RPMI8226 (cell line): Measurements from ENCODE around the gene TGFA.

Experiments used
- DNase-seq: peaks from one replicate; pipeline ENCODE4 v3.0.0-alpha.2; 2015

The TGFA gene

DNA sequence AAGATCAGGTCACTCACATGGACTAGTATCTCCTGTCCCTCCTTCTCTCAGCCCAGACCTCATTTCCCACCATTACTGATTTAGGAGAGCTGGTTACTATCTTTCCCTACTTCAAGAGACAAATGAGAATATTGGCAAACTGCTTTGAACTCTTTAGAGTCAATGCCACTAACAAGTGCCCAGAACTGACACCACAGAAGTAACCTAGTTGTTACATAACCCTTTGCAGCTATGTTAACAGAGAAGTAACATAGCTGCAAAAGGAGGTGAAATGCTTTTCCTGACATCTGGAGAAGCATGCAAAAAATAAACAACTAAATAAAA lies 30.0 kb downstream of the TGFA start:
- no peak for DNase-seq

DNA sequence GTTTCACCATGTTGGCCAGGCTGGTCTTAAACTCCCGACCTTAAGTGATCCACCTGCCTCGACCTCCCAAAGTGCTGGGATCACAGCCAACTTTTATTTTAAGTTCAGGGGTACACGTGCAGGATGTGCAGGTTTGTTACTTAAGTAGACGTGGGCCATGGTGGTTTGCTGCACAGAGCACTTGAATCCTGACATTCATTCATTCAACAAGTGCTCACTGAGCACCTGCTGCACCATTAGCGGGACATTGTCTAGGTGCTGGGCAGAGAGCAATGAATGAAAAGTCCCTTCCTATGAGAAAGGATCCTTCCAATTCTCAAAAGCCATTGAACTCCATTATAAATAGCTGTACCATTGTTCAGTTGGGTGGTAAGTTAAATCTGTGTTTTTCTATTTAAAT lies 31.0 kb downstream of the TGFA start:
- DNase-seq: no peak

DNA sequence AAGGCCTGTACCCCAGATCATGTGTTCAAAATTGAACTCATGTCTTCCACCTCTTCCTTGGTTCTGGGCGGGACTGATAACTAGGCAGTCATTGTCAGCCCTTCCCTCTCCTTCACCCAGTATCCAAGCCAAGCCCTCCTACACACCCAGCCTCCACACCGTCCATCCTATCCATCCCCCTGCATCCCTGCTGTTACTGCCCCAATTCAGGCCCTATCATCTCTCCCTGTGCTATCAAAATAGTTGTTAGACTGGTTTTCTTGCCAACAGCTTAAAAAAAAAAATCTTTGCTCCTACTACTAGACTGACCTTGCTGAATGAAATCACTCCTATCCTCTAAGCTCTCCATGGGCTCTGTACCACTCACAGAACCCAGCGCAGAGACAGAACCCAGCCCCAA lies 32.8 kb downstream of the TGFA start:
- no peak for DNase-seq

DNA sequence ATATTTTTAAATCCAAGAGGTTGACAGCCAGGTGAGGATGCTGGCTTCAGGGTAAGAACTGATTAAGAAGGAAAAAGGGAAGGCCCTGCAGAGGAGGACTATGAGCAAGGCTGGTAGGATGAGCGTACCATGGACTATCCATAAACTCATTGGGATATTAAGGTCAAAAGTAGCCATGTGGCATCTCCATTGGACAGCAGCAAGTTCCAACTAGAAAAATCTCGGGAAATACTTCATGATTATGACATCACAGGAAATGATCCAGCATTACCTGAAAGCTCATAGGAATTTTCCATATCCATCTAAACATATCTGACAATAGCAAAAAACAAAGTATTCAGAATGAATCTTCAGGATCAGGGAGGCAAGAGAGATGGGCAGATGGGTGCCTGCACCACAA lies 34.2 kb downstream of the TGFA start:
- no peak for DNase-seq

DNA sequence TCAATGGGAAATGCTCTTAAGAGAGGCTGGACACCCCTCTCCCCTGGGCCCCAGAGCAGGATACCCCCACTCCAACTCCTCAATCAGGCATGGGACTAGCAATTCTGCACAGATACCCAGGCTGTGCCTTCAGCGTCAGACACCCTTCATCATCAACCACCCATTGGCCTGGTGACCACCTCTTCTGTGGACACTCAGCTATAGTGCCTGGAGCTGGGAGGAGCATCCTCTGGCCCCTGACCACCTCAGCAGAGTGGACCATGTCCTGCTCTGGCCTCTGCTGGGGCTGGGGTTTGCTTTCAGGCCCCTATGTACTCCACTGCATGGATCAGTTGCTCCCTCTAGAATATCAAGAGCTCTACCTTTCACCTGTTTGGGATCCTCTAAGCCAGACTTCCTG lies 35.1 kb downstream of the TGFA start:
- DNase-seq: no peak

DNA sequence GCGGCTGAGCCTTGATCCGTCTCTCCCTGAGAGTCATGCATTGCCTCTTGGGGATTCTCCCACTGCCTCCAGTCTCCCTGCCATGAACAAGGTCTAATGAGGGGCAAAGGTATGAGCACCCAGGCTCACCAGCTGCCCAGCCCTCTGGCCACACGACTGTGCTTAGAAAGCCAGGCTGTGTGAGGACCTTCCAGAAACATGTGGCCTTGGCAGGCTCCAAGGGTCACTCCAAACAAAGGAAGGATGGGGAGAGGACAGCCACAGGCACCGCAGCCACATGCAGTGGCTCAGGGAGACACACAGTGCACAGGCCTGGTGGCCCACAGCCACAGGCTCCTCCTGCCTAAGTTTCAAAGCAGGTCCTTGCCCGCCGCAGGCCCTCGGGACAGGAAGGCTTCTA lies 35.8 kb downstream of the TGFA start:
- no peak for DNase-seq

DNA sequence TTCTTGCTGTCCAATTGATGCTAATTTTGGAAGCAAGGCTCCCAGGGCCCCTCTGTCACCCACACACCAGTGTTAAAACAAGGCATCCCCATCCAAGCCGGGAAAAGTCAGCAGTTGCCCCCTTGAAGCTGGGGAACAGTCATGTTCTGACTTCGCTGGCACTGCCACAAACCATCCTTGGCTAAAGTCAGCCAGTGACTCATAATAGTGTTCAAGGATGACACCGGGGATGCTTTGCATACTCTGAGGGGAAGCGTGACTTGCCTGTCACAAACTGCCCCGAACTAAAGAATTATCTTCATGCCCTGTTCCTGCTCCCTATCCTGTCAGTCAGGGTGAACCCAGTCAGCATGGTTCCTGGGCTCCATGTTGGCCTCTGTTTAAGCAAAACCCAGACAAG lies 37.0 kb downstream of the TGFA start:
- no peak for DNase-seq

DNA sequence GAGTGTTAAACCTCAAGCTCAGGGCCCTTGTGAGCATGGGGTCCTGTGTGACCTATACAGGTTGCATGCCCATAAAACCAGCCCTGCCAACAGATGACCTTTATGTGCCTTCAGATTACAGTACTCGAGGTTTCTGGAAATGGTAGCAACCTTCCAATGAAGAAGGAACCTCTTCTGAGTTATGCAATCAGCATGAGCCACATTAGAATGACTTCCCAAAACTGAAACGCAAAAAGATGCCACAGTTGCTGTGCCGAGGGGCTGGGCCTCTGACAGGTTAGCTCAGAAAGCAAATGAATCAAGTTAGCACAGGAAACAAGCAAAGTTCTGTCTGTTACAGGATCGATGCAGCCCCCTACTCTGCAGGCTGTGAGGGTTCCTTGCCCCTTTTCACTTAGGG lies 37.7 kb downstream of the TGFA start:
- no peak for DNase-seq

DNA sequence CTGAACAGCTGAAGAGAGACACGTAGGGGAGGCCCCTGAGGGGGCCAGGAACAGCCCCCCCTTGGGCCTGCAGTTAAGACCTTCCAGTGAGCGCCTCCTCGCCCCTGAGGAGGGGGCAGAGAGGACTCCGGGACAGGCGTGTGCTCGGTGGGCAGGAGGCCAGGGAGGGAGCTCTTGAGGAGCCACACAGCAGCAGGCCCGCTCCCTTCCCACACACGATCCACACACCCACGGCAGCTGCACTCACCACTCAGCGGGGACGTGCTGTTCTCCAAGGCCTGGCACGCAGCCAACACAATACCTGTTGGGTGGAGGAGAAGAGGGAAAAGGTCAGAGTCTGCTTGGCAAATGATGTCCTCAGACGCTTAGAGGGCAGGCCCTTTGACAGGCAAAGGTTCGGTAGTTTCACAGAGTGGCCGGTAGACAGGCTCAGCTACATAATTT lies 39.0 kb downstream of the TGFA start:
- no peak for DNase-seq

DNA sequence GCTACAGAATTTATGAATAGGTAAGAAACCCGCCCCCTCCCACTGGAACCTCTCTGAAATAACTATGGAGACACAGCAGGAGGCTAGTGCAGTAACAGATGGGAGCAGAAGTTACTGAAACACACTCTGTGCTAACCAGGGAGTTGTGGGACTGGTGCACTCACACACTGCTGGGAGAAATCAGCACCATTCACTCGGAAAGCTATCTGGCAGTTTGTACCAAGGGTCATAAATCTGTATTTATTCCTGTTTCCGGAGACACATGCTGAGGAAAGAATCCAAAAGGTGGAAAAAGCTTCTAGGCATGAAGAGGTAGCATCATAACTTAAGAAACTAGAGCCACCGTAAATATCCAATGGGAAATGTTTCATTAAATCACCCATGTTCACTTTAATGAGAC lies 39.9 kb downstream of the TGFA start:
- no peak for DNase-seq

DNA sequence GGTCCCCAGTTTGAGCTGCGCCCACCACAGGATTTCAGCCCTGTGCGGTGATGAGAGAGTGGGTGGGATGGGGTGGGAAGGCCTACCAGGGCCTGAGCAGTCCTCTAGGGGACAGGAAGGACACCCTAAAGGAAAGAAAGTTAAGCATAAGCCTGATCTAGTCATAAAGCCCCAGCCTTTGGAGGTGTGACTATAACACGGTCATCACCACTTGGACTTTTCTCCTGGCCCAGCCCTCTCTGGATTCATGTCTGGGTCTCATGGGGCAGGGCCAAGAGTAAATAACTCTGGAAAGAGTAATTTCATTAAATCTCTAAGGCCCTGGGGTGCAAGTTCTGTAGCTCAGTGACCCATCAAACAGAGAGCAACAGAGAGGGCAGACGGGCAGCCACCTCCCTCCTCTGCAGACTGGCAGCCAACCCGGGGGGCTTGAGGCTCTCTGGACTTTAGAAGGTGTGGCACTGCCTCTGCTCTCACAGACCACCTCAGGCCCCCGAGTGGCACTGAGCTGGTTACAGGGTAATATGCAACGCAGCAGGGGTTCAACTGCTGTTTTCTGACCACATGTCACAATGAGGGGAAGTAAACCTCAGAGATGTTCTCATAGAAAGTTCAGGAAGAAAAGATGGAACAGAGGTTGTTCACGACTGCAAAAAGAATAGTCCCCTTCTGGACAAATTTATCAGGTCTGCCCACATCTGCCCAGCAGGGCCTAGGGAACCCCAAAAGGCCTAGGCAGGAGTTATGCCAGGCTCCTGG lies 41.5 kb downstream of the TGFA start:
- no peak for DNase-seq

DNA sequence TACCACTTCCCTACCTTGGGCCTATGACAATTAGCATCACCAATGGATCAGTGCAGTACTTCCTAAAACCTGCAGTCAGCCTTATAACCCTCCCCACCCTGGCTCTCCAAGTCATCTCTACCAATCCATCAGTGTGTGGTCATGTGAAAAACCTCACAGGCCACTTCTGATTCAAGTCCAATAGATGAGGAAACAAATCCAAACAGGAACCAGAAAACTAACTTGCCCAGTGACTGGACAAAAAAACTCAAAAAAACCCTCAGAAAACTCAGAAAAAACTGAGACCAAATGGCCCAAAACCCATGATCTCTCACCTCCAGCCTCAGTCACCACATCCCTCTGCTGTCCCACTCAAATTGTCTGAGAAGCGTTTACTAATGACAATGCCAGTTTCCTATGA lies 43.3 kb downstream of the TGFA start:
- DNase-seq: no peak

DNA sequence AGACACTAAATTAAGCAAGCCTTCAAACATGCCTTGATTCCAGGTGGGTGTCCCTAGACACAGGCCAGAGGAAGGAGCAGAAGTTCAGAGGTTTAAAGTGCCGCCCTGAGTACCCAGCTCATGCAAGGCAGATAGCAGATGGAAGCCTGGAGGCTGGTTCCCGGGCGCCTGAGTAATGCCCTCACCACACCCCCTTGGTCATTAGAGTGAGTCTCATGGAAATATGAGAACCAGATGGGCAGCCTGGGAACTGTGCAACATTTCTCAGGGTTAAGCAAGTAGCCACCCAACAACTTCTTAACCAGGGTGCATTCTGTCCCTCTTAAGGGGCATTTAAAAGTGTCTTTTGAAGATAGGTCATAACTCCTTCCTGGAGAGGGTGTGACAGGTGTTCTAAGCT lies 44.1 kb downstream of the TGFA start:
- DNase-seq: no peak

DNA sequence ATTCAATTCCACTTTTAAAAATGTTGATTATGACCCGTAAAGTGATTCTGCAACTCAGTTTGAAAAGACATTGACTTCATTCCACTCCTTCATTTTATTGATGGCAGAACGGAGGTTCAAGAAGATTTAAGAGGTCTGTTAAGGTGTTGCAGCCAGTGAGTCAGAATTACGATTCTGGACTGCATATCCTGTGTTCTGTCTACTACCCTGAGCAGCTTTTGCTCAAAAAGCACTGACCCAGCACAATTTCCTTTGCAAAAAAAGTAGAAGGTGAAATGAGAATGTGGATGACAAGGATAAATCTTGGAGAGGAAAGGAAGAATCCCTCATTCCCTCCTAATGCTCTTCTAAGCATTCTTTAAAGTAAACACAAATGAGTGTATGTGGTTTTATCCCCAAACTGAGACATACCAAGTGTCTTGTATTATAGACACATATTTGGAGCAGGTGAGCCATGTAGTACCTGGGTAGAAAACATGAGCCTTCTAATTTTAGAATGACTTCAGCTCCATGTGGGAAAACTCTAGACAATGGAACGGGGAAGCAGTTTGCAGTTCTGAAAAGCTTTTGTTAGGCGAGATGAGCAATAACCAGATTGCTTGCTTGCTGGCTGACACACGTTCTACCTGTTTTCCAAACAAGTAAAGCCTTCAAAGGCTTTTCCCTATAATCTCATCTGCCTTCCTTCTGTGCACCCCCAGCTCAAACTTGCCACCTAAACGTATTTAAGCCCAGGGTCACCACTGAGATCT lies 44.7 kb downstream of the TGFA start:
- DNase-seq: no peak

DNA sequence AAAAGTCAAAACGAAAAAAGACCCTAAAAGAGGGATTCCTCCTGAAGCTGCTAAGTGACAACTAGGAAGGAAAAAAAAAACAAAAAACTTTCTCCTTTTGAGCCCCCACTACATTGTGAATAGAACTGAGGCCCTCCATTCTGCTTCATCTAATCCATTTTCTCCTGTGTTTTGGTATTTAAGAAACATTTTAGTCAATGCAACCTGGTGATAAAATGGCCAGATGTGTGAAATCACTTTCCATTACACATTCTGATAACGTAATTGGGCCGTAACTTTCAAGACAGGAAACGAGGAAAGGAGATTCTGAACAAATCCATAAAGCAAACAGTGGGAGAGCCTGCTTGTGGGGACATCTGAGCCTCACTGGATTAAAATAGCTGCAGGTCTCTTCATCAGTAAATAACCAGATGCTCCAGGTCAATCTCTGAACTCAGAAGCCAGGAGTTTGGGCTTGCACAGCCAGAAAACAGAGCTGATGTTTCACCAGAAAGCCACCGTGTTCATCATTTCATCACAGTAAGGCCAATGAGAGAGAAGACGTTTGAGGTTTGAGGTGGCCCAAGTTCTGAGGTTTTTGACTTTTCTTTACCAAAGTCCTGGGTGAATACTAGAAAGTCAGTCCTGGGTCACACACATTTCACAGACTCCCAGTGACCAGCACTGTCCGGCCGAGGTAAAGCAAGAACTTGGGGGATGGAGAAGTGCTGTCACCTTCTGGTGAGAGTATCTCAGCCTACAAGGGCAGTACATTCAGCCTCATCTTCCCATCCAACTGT lies 47.8 kb downstream of the TGFA start:
- DNase-seq: no peak

DNA sequence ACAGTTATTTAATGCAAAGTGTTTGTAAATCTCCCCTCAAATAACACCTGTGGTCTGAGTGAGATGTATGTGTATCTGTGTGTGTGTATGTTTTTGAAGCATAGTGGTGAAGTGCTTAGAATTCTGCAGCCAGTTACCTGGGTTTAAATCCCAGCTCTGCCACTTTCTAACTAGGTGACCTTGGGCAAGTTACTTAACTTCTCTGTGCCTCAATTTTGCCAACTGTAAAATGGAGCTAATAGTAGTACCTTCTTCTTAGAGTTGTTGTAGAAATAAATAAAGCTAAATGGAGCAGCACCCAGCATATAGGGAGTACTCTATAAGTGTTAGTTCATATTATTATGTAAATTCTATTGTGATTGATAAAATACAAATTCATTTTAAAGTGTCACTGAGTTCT lies 48.9 kb downstream of the TGFA start:
- DNase-seq: no peak

DNA sequence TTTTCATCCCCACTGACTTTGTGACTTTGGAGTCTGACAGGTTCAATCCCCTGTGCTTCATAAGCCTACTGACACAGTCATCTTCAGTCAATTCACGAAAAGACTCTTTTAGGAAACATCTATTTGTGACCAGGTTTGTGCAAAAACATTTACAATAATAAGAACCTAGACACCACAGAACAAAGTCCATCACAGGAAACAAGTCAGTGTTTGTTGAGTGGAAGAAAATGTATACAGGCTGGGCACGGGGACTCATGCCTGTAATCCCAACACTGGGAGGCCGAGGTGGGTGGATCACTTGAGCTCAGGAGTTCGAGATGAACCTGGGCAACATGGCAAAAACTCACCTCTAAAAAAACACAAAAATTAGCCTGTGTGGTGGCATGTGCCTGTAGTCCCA lies 49.7 kb downstream of the TGFA start:
- DNase-seq: no peak

DNA sequence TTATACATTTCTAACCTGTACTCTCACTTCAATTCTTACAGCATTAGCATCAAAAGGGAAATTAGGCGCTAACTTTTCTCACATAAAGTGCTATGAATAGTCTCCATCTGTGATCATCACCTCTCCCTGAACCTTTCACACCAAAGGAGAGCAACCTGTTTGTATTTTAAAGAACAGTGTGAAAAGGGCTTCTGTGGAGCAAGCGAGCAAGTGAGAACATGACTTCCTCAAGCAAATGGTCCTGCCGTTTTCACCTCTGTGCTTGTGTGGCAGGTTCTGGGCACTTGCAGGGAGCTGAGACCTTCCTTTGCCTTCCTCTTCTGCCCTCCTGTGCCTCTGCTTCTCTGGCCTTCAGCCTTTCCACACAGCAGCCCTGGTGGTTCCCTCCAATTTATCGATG lies 51.9 kb downstream of the TGFA start:
- no peak for DNase-seq

DNA sequence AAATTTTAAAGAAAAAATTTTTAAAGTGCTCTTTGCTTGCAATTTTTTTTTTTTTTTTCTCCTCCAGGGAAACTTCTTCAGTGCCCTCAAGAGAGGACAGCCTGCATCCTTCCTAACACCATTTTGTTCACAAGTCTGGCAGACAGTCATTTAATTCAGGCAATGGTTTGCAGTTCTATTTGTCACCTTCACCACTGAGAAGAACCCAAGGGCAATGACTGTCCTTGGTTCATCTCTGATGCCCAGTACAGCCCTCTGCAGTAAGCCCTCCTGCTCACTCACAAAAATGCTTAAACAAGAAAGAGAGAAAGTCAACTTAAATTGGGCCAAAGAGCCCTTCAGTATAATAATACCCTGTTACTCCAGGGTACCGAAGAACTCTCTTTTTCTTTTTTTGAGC lies 52.4 kb downstream of the TGFA start:
- no peak for DNase-seq

DNA sequence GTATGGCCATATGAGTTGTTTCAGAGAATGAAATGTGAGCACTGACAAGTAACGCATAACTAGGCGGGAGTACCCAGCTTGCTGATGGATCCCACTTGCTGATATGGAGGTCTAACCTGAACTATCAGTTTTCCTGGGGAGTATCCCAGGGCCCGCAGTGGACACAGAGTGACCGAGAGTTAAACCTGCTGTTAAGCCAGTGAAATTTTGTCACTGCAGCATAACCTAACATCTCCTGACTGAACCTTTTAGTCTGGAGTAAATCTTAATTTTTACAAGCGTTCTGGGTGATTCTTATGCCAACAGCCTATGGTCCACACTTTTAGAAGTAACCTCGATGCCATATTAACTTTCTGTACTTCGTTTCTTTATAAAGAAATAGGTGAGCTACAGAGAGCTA lies 54.4 kb downstream of the TGFA start:
- DNase-seq: no peak

DNA sequence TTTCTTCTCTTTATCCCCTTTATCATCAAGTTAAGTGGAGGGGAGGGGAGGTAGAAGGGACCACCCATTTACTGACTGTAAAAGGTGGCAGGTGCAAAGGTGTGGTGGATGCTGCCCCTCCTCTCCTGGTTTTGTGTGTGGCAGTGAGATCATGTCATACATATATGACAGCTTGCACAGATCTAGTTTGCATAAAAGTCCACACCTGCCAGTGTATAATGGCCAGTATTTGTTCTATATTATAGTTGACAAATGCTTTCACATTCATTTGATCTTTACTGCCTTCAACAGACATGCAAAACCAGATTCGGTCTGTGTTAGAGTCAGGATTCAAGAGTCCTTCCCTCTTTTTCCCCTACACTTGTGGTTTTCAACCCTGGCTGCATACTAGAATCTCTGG lies 55.1 kb downstream of the TGFA start:
- no peak for DNase-seq

DNA sequence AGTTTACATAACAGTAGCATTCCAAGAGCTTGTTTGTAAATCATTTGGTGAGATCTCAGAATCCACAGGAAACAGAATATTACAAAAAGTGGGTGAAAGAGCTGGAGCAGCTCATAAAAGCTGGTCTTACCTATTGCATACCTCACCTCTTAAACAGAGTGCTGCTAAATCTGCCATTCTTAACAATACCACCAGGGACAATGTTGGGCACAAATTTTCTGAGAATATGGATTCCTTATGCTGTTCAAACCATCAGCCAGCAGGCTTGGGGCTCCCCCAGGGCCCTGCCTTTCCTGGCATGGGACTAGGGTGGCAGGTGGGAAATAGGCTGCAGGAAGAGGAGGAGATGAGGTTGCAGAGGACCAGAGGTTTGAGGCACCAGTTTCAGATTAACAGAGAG lies 55.6 kb downstream of the TGFA start:
- peak; percentile 43 for DNase-seq

DNA sequence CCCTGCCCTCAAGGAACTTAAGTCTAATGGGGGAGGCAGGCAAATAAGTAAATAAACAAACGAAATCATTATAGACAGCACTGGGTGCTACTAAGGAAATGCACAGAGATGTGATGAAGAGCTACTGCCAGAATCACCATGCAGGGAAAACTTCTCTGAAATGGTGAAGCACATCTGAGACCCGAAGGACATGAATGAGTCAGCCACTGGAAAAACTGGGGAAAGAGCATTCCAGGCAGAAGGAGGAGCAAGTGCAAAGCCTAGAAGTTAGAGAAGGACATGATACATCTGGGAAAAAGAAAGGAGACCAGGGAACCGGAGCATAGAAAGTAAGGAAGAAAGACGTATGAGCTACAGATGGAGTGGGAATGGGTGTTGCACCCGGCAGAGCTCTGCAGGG lies 56.8 kb downstream of the TGFA start:
- no peak for DNase-seq

DNA sequence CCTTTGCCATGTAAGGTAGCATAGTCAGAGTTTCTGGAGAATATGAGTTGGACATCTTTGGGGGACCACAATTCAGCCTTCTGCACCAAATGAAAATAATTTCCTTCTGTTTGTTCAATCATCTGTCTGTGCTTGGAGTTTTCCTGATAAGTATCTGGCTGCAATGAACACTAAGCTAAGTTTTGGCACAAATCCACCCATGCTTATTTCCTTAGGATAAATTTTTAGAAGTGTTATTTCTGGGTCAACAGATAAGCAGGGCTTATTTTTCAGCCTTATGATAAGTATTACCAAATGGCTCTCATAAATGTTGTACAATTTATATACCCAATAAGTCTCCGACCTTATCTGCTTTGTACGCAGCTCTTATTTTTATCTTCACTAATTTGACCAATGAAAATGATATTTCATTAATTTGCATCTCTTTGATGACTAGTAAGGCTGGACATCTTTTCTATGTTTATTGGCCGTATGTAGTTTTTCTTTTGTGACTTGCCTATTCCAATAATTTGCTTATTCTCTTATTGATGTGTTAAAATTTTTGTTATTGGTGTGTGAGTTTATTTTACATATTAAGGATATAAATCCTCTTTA lies 59.2 kb downstream of the TGFA start:
- no peak for DNase-seq
